GM10266 (cell line): ENCODE measurements around the gene PRSS33.
A peak's percentile ranks its signal among the peaks of the same experiment; 100 is the strongest.

ENCODE experiments used
- DNase-seq: peaks from one replicate; pipeline ENCODE4 v3.0.0; 2012; ENCODE audit errors: extremely low spot score
- TF ChIP-seq, protein P1 (sequence below): IDR thresholded peaks from 2 replicates; pipeline ENCODE4 v1.5.1; 2012; ENCODE audit warnings: mild to moderate bottlenecking, low read depth; ENCODE audit not compliant: control insufficient read depth, insufficient read depth; ENCODE audit errors: missing control alignments

Gene PRSS33

GRCh38 chr16:2830355-2830695, 43.0 kb upstream of the PRSS33 start:
- TF ChIP-seq, protein P1, sequence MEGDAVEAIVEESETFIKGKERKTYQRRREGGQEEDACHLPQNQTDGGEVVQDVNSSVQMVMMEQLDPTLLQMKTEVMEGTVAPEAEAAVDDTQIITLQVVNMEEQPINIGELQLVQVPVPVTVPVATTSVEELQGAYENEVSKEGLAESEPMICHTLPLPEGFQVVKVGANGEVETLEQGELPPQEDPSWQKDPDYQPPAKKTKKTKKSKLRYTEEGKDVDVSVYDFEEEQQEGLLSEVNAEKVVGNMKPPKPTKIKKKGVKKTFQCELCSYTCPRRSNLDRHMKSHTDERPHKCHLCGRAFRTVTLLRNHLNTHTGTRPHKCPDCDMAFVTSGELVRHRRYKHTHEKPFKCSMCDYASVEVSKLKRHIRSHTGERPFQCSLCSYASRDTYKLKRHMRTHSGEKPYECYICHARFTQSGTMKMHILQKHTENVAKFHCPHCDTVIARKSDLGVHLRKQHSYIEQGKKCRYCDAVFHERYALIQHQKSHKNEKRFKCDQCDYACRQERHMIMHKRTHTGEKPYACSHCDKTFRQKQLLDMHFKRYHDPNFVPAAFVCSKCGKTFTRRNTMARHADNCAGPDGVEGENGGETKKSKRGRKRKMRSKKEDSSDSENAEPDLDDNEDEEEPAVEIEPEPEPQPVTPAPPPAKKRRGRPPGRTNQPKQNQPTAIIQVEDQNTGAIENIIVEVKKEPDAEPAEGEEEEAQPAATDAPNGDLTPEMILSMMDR: no peak
- no peak for DNase-seq

- TF ChIP-seq, protein P1: no peak
- peak; percentile 73 for DNase-seq
These were observed 42.4 kb upstream of the PRSS33 start, which contains the start of gene ZG16B for GRCh38 chr16:2829501-2830354. Gene ZG16B, plus strand, starts transcription at chr16:2830303. Its CDS starts 139 bp downstream, at chr16:2830442.

DNA sequence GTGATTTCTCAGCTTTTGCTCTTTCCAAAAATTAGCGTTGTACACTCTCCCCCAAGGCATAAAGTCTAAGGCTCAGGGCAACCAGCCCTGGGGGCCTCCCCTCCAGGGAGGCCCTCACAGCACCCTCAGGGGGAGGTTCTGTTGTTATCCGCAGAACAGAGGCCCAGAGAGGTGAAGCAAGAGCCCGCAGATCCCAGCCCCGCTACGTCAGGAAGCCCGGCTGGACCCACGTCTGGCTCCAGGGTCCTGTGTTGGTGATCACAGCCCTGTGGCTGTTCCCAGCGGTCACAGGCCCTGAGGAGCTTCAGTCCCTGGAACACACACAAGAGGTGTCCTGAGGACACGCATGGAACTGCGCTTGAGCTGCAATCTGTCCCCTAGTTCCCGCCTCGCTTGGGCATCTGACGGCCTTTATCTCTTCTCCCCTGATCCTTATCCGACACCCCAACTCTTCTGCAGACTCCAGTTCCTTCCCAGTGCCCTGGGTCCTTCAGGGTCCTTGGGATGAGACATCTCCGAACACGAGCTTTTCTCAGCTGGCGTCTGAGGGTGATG, 41.6 kb upstream of the PRSS33 start:
- TF ChIP-seq, protein P1: no peak
- no peak for DNase-seq

DNA sequence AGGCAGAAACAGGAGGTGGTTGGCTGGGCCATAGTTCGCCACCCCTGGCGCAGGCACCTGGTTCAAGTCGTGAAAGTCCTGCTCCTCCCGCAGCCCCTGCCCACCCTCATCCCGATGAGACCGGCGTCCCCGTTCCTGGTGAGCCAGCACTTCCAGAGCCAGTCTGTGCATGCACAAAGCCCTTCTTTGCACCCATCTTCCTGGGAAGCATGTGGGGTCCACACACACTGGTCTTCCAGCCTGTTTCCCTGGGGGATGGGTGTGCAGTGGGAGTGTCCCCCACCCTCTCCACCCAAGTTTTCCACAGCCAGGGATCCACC, 41.1 kb upstream of the PRSS33 start:
- TF ChIP-seq, protein P1: no peak
- DNase-seq: no peak

DNA sequence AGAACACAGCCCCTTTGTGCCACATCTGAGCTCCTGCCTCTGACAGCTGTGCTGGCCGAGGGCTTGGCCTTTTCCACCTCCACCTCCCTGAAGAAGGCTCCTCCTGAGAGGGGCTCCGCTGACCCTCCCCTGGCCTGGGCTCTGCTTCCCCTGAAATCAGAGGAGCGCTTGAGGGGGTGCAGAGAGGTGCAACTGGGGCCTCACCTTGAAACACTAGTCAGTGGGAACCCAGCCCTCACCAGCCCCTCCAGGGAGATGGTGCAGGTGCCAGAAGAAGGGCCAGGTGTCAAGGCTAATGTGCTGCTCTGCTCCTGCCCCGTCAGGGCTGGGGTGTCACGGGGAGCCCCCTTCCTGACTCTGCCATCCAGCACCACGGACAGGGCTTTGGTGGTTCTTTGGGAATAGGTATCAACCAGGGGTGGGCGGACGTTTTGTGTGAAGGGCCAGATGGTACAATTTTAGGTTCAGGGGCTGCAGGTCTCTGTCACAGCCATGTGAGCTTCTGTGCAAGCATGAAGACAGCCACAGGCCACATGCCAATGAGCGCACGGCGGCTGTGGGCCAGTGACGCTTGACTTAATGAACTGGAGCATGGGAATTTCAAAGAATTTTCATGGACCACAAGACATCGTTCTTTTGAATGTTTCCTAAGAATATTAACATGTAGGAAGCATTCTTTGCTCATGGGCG, 40.6 kb upstream of the PRSS33 start:
- TF ChIP-seq, protein P1: no peak
- no peak for DNase-seq

- TF ChIP-seq, protein P1: no peak
- no peak for DNase-seq
These were observed 40.0 kb upstream of the PRSS33 start for GRCh38 chr16:2827374-2827791.

DNA sequence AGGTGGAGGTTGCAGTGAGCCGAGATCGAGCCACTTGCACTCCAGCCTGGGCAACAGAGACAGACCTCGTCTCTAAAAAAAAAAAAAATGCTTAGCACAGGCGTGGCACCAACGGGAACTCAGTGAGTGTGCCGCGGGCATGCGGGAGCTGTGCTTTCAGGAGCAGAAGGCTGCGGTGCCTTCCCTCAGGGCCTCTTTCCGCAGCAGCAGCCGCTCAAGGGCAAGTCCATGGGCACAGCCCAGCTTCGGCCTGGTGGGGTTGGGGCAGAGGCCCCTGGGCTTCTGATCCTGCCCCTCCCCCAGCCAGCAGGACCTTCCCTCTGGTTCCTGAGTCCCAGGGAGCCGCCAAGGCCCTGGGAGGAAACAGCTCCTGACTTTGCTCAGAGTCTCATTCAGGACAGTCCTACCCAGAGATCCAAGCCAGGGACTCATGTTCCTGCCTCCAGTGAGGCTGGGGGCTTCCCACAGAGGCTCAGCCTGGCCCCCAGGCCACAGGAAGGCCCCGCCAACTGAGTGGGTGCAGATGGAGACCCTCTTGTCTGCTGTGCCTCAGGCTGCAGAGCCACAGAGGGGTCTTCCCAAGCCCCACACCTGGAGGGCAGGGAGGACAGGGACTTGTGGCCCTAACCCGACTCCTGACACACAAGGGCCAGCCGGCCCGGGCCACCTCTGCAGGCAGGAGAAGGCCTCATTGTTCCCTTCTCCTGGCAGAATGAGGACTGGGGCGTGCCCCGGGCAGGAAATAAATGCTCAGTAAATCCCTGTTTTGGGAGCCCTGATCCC, 39.4 kb upstream of the PRSS33 start:
- TF ChIP-seq, protein P1: no peak
- DNase-seq: no peak
